GM12875 (cell line): ENCODE data around the gene TDRD9.
A peak's percentile ranks its signal among the peaks of the same experiment; 100 is the strongest.
"Not testable (repeated sequence)": the region's sequence is repeated elsewhere in the genome, so short reads cannot be mapped to it uniquely, and the experiment has no call there.

Experiments used
- H3K4me3 ChIP-seq: one replicate; pipeline ENCODE4 v1.5.1; 2011; ENCODE audit warnings: low read depth, low read length, control low read depth
- CTCF ChIP-seq: IDR thresholded peaks from 2 replicates; pipeline ENCODE4 v1.5.1; 2011; ENCODE audit warnings: low read depth, mild to moderate bottlenecking, control low read depth, inconsistent platforms, low read length, moderate library complexity, borderline replicate concordance; ENCODE audit not compliant: insufficient read depth

The TDRD9 gene

GRCh38 chr14:103910262-103910935 lies 17.9 kb upstream of the TDRD9 start:
- peak; percentile 71 for TF ChIP-seq CTCF
- no peak overlapping the region for H3K4me3 ChIP-seq

GRCh38 chr14:103910984-103911383 lies 17.3 kb upstream of the TDRD9 start:
- no peak for TF ChIP-seq CTCF
- H3K4me3 ChIP-seq: no peak overlapping the region

GRCh38 chr14:103915616-103916015 lies 12.6 kb upstream of the TDRD9 start:
- no peak for TF ChIP-seq CTCF

DNA sequence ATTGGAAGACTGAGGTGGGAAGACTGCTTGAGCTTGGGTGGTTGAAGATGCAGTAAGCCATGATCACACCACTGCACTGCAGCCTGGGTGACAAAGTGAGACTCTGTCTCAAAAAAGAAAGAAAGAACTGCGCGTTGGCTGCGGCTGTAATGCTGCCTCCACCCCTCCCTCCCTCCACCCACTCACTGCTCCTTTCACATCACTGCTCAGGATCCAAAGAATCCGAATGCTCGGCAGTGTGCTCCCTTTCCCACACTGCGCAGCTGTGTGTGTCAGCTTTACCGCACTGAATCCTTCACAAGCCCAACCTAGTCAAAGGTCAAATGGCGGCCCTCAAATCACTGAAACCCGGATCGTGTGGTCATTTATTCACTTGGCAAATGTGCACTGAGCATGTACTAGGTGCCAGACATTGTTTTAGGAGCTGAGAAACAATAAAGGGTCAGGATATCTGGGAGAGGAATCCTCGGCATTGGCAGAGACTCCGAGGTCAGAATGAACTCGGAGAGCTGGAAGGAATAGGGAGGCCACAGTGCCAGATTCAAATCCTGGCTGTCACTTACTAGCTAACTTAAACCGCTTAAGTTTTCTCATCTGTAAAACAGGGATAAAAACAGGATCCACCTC lies 11.5 kb upstream of the TDRD9 start:
- H3K4me3 ChIP-seq: no peak overlapping the region
- TF ChIP-seq CTCF: no peak

More at GRCh38 chr14:103915616-103916015, 12.6 kb upstream of the TDRD9 start:
- no peak overlapping the region for H3K4me3 ChIP-seq

DNA sequence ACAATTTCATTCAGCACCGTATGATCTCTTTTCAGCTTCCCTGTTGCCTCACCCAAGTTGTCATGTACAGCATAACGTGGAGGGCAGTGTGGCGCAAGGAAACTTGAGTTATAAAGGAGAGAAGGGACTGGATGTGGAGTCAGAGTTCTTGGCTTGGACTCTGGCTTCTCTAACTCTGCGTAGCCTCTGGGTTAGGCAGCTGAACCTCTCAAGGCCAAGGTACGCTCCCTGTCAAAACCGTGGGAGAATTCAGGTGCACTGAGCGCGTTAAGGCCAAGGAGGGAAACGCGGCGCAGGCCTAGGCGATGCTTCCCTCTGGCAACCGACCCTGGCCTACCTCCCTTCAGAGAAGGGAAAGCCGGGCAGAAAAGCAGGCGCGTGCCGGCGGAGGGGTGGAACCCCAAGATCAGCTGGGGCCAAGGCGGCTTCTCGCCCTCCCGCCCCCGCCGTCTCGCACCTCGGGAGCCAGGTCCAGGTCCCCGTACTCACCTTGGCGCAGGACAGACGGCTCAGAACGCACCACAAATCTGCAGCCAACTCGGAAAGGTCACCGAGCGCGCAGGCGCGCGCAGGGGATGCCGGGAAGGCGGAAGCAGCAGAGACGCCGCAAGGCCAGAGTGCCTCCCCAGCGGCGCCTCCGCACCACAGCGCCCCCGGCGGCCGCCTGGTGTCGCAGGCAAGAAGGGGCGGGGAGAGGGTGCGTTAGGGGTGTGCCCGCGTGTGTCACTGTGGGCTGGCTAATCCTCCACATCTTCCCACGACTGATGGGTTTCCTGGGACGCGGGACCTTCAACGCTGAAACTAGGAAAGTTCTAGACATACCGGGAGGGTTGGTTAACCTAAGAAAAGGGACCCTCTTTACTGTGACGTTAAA lies 7.0 kb upstream of the TDRD9 start:
- TF ChIP-seq CTCF: peak; percentile 99
- peak overlapping the region; percentile 83 for H3K4me3 ChIP-seq

DNA sequence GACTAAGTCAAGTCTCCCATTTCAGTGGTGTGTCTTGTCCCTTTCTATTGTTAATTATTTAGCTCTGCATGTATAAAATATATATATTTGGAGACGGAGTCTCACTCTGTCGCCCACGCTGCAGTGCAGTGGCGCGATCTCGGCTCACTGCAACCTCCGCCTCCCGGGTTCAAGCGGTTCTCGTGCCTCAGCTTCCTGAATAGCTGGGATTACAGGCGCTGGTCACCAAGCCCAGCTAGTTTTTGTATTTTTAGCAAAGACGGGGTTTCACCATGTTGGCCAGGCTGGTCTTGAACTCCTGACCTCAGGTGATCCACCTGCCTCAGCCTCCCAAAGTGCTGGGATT lies 6.4 kb upstream of the TDRD9 start:
- H3K4me3 ChIP-seq: not testable (repeated sequence)

- no peak overlapping the region for H3K4me3 ChIP-seq
- no peak for TF ChIP-seq CTCF
These were observed 4.4 kb upstream of the TDRD9 start for GRCh38 chr14:103923863-103924262.
